Measurements from ENCODE around the gene TNS1.

TNS1 gene

DNA sequence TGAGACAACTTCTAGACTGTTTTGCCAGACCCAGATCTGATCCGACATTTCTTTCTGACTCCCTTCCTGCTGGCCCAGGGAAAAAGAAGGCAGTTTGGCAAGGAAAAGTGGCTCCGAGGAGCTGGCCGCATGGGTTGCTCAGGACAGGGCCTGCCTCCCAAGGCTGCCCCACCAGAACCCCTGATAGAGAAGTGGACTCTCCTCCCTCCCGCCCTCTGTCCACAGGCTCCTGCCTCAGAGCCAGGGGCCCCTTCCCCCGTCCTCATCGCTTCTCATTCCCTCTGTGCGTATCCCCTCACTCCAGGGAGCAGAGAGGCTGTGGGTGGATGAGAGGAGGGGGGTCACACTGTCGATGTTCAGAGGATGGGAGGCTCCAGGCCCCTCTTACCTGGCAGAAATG is 110.2 kb downstream of the TNS1 start:
- DNase-seq: no peak

DNA sequence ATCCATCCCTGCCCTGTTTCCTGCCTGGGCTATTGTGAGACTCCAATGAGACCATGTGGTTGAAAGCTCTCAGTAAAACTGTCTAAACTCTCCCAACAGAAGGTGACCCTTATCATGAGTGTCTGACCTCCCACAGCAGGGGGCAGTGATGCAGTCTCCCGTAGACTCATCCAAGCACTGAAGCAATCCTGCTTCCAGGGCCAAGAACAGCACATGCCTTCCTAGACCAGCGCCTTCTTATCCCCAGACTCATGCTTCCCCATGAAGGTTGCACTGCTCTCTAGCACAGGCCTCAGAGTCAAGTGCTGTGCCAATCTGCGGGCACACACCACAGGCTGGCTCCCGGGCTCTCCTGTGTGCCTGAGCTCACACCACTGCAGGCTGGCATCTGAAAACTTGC is 112.3 kb downstream of the TNS1 start:
- no peak for DNase-seq

- no peak for DNase-seq
Observed at GRCh38 chr2:217889656-217890055, 113.1 kb downstream of the TNS1 start.

DNA sequence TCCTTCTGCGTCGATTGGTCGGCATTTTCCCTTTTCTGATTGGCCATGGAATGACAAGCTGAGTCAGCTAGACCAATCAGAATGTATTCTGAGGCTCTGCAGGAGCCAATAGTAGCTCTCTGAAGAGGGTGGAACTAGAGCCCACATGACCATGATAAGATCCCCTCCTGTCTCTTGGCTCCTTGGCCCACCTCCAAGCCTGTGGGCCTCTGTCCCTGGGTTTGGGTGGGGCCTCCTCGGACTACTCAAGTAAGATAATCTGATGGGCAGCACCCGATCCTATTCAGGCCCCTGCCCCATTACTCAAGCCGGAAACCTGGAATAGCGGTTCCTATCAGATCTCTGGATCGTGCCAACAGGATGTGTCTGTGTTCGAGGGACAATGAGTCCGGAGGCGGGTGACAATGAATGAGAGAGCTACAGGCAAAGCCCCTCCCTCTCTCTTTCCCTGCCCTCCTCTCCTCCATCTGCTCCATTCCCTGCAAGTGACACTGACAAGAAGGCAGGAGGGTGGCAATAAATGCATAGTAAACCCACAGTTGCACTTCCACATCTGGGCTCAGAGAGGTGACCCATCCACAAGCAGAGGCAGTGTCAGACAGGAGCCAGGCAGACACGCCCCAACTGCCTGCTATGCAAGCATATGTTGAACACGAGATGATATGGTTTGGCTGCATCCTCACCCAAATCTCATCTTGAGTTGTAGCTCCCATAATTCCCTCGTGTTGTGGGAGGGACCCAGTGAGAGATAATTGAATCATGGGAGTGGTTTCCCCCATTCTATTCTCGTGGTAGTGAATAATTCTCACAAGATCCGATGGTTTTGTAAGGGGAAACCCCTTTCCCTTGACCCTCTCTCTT is 114.7 kb downstream of the TNS1 start:
- DNase-seq: no peak

GRCh38 chr2:217886720-217887309 is 116.0 kb downstream of the TNS1 start:
- peak; percentile 57 for DNase-seq

DNA sequence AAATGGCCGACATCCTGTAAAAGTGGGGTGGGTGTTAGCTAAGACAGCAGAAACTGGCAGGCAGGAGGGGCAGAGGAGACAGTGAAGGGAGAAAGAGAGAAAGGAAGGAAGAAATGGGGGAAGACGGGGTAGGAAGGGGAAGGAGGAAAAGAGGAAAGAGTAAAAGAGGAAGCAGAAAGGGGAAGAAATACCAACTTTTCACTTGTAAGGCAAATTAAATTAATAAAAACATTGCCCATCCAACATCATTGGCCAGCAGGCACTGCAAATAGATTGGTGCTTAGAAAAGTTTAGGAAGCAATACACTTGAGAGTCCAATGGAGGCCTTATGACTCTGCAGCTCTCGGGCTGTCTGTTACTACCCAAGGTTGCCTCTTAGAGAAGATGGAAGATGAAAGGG is 116.7 kb downstream of the TNS1 start:
- no peak for DNase-seq

DNA sequence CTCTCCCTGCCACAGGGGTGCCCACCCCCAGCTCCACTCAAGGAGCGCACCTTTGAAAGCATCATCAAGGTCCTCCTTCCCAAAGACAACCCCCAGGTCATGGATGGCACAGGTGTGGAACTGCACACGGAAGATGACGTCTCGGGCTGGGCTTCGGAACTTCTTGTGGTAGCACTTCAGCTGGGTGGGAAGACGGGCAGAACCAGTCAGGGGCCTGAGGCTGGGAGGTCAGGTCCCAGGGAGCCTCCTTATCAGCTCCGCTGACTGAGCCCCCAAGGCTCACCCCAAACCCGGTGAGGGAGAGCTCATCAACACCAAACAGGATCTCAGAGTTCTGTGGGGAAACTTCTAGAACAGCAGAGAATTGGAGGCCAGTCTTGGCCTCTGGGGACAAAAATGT is 117.8 kb downstream of the TNS1 start:
- DNase-seq: no peak

GRCh38 chr2:217880891-217881290 is 121.9 kb downstream of the TNS1 start:
- no peak for DNase-seq

DNA sequence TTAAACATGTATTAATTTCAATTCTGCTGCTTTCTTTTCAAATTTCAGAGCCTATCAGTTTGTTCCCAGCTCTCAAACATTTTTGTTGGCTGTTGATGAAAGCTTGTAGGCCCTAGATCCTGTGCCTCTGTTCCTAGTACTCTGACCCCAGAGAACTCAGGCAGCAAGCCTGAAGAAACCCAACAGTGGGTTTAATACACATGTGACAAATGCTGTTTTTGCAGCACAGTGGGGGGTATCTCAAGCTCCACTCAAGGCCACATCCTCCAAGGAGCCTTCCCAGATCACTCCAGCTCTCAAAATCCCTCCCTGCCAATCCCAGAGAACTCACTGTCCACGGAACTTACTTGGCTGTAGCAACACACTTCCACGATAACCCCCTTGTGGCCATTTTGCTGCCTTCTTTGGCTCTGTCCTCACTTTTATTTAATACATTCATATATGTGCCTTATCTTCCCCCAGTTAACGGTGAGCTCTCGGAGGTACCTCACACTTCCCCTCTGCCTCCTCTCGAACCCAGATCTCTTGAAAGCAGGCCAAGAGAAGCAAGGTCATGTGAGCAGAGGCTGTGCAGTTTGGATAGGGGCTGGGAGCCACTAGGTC is 122.4 kb downstream of the TNS1 start:
- no peak for DNase-seq

- no peak for DNase-seq
Observed at GRCh38 chr2:217878915-217879590, 123.7 kb downstream of the TNS1 start.

DNA sequence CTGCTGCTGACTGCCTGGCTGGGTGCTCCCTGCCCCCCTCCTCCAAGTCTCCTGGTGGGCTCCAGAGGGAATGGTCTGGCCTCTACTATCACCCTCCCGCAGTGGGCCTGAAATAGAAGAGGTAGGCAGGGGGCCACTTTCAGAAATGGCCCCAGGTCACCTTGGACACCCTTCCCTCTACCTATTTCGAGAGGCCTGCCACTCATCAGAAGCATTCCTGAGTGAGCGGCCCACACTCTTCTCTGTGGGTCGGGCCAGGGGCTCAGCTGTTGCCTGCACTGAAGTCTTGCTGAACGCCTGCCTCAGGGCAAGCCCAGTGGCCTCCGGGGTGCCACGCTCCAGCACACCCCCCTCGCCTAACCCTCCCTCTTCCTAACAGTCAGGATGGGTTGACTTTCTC is 124.9 kb downstream of the TNS1 start:
- DNase-seq: no peak

DNA sequence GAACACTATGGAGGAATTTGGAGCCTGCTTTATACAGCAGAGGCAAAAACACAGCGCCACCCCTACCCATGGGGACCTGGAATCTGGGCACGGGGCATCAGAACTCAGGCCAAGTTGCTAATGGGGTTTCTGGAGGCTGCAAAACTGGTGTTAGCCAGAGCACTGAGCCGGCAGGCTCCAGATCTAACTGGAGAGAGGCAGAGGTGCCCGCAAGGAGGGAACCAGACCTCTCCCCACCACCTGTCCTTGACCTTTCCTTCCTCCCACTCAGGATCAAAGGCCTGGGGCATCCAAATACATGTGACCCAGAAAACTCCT is 126.6 kb downstream of the TNS1 start:
- DNase-seq: no peak

- no peak for DNase-seq
Observed at GRCh38 chr2:217875556-217876252, 127.1 kb downstream of the TNS1 start.

GRCh38 chr2:217875138-217875537 is 127.7 kb downstream of the TNS1 start:
- DNase-seq: no peak

- DNase-seq: no peak
Observed at GRCh38 chr2:217873371-217873770, 129.4 kb downstream of the TNS1 start.

GRCh38 chr2:217872319-217872718 is 130.5 kb downstream of the TNS1 start:
- no peak for DNase-seq

DNA sequence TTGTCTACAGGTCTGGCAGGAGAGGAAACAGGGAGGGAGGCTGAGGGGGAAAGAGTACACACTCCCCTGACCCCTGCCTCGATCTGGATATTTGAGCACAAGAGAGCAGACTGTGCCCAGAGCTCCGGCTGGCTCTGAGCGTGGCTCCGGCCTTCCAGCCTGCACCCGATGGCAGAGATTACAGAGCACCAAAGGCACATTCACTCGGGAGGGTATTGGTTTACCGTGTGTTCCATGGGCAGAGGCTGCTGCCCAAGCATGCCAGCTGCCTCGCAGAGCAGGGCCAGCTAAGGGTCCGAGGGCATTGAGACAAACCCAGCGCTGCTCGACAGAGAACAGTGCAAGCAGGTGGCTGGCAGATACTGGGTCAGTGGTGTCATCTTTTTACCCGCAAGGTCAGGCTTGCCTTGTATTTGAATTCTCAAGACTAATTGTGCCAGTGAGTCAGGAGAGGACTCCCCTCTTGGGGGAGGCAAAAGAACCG is 132.2 kb downstream of the TNS1 start:
- DNase-seq: no peak

GRCh38 chr2:217868911-217869334 is 133.9 kb downstream of the TNS1 start:
- no peak for DNase-seq

DNA sequence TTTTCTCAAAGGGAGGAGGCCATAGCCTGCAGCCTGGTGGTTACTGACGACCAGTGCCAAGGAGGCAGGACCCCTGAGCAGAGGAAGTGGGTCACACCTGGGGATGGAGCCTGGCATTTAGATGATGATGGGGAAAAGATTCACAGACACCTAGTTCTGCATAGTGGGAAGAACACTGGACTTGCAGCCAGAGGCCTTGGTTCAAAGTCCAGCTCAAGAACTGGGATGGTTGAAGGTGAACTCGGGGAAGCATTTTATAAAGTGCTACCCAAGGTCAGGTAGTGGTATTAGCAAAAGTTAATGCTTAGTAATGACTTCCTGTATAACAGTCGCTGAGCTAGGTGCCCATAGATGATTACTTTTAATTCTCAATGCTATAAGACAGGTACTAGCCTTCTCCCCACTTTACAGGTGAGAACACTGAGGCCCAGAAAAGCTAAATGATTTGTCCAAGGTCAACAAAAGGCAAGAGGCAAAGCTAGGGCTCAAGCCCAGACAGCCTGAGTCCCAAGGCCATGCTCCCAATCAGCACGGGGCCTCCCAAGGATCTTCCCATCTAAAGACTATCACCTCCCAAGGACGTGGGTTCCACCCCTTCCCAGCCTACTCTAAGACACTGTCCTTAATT is 134.4 kb downstream of the TNS1 start:
- DNase-seq: no peak

DNA sequence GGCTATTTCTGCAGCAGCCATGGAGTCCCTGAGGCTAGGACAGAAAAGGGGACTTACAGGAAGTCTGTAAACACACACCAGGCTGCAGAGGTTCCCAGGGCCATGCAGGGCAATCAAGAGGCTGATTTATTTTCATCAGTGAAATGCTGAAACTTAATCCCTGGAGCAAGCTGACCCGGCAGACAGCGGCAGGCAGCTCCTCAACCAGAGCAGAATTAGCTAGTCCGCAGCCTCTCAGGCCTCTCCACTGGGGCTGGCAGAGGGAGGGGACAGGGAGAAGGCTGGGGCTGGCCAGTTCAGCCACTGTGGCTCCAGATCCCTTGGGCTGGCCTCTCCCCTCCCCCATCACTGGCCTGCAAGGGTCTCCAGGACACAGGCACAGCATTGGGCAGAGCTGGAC is 136.3 kb downstream of the TNS1 start:
- DNase-seq: no peak

DNA sequence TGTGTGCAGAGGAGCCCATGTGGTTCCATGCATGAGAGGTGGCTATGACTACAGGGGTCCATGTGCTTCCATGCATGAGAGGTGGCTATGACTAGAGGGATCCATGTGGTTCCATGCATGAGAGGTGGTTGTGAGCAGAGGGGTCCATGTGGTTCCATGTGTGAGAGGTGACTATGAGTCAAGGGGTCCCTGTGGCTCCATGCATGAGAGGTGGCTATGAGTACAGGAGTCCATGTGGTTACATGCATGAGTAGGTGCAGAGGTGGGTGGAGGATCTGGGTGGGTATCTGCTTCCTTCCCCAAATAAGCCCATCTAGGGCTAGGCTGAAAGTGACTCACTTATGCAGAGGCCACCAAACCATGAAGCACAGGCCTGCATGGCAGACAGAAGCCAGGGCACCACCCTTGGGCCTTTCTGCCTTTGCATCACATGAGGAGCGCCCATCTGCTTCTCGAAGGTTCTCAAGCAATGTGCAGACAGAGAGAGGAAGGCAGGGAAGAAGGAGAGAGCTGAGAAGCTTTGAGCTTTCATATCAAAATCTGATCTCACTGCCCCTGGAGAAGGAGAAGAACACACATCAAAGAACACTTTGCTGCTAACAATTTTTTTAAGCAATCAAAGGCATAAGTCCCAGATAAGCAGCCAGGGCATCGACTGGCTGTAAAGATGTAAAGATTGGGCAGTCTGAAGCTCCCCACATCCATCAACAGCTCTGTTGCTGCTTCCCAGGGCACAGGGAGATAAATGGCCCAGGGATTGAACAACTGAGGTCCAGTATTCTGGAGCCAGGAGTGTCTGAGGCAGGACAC is 137.6 kb downstream of the TNS1 start:
- DNase-seq: peak; percentile 11

GRCh38 chr2:217863883-217864282 is 138.9 kb downstream of the TNS1 start:
- DNase-seq: no peak
